Choroid plexus epithelial cell (primary cell): ENCODE measurements around the gene MYLK.

ENCODE experiments used
- DNase-seq: peaks from one replicate; pipeline ENCODE4 v3.0.0-alpha.2; 2010; ENCODE audit warnings: low read depth
- H3K4me3 ChIP-seq: 2 replicates; pipeline ENCODE4 v1.5.1; 2011; ENCODE audit warnings: low read depth, mild to moderate bottlenecking, control low read depth, low read length, moderate library complexity
- CTCF ChIP-seq: conservative IDR thresholded peaks from 2 replicates; pipeline ENCODE4 v1.5.1; 2011; ENCODE audit warnings: low read depth, mild to moderate bottlenecking, control low read depth, inconsistent platforms, low read length, moderate library complexity

The MYLK gene

DNA sequence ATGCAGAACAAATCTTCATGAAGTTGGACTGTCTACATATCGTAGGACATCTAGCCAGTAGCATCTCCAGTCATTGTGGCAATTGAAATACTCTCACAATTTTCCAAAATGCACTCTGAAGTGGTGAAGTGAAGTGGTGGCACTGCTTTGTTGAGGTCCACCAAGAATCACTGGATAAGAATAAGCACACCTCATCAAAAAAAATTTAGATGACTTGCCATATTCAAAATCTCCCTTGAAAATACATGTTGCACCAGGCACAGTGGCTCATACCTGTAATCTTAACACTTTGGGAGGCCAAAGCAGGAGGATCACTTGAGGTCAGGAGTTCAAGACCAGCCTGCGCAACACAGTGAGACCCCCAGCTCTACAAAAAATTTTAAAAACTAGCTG lies 312.2 kb downstream of the MYLK start:
- no peak for TF ChIP-seq CTCF
- no peak overlapping the region for H3K4me3 ChIP-seq
- DNase-seq, result no peak

- TF ChIP-seq CTCF, result no peak
- DNase-seq, result peak; percentile 29
- H3K4me3 ChIP-seq, result no peak overlapping the region
These were observed 312.7 kb downstream of the MYLK start for GRCh38 chr3:123571264-123571972.

GRCh38 chr3:123568875-123569274 lies 315.3 kb downstream of the MYLK start:
- H3K4me3 ChIP-seq, result no peak overlapping the region
- TF ChIP-seq CTCF, result no peak
- DNase-seq, result no peak

DNA sequence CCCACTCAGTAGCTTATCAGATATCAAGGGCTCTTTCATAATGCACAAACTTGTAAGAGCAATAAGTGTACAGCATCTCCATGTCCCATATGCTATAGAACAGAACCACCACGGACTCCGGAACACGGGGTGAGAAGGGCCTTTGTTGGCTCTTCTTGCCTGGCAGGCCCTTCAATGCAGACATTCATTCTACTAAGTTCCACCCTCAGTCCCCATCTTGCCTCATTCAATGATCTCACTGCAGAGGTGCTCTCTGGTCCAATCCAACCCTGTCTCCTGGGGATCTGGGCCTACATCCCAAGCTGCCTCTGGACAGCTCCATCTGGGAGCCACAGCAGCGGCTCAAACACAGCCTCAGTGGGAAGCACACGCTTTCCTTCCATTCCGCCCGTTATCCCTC lies 316.1 kb downstream of the MYLK start:
- DNase-seq, result no peak
- no peak for TF ChIP-seq CTCF
- no peak overlapping the region for H3K4me3 ChIP-seq

DNA sequence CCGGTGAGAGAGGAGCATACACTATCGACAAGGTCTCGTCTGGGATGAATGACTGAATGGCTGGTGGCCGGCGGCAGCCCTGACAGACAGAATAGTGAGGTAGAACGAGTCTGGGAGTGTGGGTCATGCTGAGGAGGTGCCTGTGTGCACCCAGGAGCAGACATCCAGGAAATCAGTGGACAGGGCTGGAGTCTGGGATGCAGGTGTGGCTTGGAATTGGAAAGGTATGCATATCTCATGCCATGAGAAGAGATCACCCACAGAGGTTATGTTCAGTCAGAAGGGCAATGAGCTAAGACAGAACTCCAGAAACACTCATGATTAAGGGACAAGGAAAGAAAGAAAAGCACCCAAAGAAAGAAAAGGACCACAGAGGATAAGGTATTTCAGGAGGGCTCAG lies 320.1 kb downstream of the MYLK start:
- no peak for DNase-seq
- H3K4me3 ChIP-seq, result no peak overlapping the region
- no peak for TF ChIP-seq CTCF

DNA sequence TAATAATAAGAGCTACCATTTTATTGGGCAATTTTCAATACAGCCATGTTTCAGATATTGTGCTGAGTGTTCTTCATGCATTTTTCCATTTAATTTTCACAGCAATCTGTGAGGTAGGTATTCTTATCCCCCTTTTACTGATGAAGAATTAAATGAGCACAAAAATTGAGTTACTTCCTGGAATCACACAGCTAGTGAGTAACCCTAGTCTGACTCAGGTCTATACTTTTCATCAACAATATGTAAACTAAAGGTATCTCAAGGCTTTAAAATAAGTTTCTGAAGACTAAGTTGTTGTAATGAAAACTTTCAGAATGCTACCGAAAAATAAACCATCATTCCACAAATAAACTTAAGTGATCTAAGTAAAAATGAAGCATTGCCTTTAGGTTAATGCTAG lies 321.6 kb downstream of the MYLK start:
- no peak overlapping the region for H3K4me3 ChIP-seq
- DNase-seq, result no peak
- no peak for TF ChIP-seq CTCF

GRCh38 chr3:123561188-123561587 lies 322.9 kb downstream of the MYLK start:
- no peak overlapping the region for H3K4me3 ChIP-seq
- DNase-seq, result no peak
- TF ChIP-seq CTCF, result no peak
